ENCODE results near the gene MAB21L4.

DNA sequence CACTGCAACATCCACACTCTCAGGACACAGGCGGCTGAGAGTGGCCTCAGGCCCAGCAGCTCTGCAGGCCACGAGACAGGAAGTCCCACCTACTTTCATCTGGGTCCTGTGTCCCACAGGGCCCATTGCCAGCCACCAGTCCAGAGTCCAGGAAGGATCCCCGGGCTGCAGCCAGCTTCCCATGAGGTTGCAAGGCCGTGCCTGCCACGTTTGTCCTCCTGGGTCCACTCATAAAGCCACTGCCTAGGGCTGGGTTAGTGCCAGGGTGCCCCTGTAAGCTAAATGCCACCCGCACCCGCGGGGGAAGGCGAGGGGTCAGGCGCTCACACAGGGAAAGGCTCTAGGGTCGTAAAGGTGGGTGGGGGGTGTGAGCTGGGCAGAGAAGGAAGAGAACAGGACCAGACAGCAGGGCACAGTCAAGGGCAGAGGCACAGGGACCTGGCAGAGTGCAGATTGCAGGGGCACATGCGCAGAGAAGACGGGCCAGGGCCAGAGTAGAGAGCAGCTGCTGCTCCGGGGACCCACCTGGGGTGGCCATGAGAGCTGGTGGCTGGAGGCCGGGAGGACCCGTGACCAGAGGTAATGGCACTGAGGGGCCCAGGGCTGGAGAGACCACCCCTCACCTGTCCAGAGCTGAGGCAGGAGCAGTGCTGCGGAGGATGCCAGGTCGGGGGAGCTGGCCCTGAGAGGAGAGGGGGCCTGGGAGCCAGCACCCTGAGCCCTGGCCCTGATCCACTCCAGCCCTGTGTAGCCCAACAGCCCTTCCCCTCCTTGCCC, 19.3 kb downstream of the MAB21L4 start:
- TF ChIP-seq, protein P1, sequence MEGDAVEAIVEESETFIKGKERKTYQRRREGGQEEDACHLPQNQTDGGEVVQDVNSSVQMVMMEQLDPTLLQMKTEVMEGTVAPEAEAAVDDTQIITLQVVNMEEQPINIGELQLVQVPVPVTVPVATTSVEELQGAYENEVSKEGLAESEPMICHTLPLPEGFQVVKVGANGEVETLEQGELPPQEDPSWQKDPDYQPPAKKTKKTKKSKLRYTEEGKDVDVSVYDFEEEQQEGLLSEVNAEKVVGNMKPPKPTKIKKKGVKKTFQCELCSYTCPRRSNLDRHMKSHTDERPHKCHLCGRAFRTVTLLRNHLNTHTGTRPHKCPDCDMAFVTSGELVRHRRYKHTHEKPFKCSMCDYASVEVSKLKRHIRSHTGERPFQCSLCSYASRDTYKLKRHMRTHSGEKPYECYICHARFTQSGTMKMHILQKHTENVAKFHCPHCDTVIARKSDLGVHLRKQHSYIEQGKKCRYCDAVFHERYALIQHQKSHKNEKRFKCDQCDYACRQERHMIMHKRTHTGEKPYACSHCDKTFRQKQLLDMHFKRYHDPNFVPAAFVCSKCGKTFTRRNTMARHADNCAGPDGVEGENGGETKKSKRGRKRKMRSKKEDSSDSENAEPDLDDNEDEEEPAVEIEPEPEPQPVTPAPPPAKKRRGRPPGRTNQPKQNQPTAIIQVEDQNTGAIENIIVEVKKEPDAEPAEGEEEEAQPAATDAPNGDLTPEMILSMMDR (IDR thresholded peaks at IDR 0.05) = no peak
- no peak for TF ChIP-seq POLR2AphosphoS5 (IDR thresholded peaks at IDR 0.05)

All from esophagus muscularis mucosa (tissue), 3 donors.